GM13977 (cell line): Measurements from ENCODE around the gene PPY.
A peak's percentile ranks its signal among the peaks of the same experiment; 100 is the strongest.
"Not testable (repeated sequence)": the region's sequence is repeated elsewhere in the genome, so short reads cannot be mapped to it uniquely, and the experiment has no call there.

Experiments
- DNase-seq: peaks from one replicate; pipeline ENCODE4 v3.0.0; 2012; ENCODE audit warnings: low spot score
- in situ Hi-C: fragments of 300-500 bp; cut with MboI; formaldehyde crosslinking; loops from one replicate; pipeline ENCODE4 v1.12.0; 2022; ENCODE audit warnings: low sequenced_read_pairs, low pct_unique_long_range_greater_than_20kb, mixed read lengths, inconsistent platforms; ENCODE audit not compliant: unreplicated experiment
- TF ChIP-seq, protein P1 (sequence below): IDR thresholded peaks from 2 replicates; pipeline ENCODE4 v1.5.1; 2012; ENCODE audit warnings: mild to moderate bottlenecking, control low read depth; ENCODE audit not compliant: insufficient read depth; ENCODE audit errors: extremely low read depth, missing control alignments

Gene PPY

DNA sequence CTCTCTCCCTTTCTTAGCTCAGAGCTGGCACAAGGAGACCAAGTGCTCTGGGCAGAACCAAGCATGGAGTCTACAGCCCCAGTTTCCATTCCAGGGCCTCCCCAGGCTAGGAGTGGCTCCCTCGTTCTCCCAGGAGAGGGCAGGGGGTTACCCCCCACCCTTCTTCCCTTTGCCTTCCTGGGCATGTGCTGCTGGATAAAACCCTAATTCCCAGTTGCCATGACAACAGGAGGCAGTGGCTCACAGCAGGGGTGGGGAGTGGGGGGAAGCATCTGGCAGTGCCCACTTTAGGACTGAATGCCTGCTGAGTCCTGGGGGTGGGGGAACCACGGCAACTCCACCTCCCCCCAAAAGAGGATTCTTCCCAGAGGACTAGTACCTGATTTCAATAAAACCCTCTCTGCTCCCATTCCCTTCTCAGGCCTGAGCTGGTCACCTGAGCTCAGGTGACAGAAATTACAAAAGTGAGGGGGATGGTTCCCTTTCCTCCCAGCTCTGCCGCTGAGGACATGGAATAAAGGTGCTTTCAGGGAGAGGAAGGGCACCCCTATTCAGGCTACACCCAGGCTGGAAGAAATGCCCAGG, 36.8 kb downstream of the PPY start:
- in situ Hi-C loops: no loop called here
- TF ChIP-seq, protein P1, sequence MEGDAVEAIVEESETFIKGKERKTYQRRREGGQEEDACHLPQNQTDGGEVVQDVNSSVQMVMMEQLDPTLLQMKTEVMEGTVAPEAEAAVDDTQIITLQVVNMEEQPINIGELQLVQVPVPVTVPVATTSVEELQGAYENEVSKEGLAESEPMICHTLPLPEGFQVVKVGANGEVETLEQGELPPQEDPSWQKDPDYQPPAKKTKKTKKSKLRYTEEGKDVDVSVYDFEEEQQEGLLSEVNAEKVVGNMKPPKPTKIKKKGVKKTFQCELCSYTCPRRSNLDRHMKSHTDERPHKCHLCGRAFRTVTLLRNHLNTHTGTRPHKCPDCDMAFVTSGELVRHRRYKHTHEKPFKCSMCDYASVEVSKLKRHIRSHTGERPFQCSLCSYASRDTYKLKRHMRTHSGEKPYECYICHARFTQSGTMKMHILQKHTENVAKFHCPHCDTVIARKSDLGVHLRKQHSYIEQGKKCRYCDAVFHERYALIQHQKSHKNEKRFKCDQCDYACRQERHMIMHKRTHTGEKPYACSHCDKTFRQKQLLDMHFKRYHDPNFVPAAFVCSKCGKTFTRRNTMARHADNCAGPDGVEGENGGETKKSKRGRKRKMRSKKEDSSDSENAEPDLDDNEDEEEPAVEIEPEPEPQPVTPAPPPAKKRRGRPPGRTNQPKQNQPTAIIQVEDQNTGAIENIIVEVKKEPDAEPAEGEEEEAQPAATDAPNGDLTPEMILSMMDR: no peak
- DNase-seq: no peak

DNA sequence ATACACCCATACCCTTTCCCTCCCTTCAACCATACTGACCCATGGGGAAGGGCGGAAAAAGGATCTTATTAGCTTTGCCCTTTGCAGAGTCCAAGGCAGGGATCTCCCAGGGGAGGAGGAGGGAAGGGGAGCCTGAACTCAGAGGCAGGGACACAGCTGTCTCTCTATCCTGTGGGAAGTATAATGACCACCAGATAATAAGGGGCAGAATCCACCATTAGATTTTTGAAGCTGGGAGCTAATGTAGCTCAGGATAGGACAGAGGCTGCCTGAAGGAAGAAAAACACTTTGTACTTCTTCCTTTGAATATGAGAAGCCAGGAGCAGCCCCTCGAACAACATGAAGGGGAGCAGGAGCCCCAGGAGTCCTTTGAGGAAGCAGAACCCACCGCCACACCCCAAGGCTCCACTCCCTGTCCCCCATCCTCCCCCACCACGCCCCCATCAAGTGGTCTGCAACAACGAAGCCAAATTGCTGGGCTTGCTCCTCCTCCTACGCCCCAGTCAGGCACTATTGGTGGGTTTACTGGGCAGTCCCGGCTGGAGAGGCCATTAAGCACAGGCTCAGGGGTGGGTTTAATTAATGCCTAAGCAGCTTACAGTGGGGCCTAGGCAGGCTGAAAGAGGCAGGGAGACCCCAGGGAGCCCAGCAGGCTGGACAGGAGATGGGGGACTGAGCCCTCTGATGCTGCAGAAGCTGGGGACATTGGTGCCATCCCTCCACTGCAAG, 40.3 kb downstream of the PPY start:
- no peak for DNase-seq
- in situ Hi-C loops: no loop called here

DNA sequence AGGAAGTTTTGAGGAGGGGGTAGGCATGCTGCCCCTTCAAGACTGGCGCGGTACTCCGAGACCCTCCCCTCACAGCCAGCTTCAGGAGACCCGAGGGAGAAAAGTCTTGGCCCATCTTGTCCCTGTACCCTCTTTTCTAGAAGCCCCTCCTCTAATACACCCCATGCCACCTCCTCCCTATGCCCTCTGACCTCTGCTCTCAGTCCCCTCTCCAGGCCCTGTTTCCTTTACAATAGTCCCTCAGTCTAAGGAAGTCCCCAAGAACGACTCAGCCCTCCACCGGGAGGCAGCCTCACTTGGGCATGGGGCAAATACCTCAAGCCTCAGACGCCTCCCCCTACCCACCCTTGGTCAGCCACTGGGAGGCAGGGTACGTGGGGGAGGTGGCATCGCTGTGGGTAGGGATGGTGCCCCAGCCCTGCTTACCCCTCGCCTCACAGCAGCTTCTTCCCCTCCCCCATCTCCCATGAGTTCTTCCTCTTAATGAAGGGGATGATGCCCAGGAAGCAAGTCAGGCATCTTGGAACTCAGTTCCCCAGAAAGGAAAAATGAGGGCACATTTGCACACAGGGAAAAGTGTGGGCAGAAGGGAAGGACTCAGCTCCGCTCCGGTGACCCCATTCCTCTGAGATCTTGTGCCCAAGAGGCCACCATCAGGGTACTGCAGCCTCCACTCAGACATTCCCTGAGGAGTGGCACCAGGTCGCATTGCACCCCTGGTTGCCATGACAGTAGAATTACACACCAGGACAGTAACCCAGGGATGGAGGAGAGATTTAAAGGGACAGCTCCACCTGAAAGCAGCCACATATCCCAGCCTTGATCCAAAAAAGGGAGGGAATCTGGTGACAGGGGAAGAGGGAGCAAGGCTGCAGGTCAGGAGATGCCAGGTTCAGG, 41.2 kb downstream of the PPY start:
- no peak for DNase-seq
- in situ Hi-C loops: no loop called here

More for the DNA sequence above, 40.3 kb downstream of the PPY start:
- TF ChIP-seq, protein P1: no peak

DNA sequence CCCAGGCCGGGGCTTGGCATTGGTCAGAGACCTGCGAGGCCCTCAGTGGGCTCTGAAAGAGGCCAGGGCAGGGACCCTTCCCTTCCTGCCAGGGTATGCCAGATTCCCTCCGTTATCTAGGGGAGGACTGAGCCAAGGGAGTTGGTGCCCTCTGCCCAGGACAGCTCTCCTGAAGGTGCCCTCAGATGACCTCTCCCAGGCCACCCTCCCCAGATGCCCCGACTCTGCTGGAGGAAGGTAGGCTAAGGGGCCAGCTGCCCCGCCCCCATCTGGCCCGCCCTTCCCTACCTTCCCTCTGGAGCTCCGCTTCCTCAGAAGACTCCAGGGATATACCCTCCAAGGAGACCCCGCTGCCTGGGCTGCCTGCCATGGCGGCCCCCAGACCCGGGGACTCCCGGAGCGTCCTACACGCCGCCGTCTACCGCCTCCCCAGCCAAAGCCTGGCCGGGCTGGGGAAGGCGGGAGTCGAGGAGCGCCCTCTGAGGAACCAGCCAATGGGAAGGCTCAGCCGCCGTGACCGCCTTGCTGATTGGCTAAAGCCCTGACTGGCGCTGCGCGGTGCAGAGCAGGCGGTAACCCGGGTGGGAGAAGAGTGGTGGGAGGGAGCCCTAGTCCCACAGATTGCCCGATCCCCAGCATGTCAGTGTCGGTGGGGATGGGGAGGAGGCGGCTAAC, 42.0 kb downstream of the PPY start:
- TF ChIP-seq, protein P1: no peak
- in situ Hi-C loops: no loop called here
- peak; percentile 90 for DNase-seq

More for the DNA sequence above, 41.2 kb downstream of the PPY start:
- TF ChIP-seq, protein P1: no peak

DNA sequence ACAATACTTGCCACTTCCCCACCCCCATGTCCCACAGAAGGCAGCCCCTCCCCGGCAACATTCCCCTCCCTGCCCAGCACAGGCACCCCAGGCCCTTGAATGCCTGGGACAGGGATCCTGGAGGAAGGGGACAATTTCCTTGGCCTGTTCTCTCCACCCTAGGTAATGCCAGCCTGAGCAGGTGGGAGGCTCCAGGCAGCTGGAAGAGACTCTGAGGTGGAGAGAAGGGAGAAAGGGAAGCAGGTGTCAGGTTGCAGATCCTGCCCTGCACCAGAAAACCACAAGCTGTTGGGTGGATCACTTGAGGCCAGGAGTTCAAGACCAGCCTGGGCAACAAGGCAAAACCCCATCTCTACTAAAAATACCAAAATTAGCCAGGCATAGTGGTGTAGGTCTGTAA, 43.8 kb downstream of the PPY start:
- no peak for DNase-seq
- TF ChIP-seq, protein P1: no peak
- in situ Hi-C loops: no loop called here

DNA sequence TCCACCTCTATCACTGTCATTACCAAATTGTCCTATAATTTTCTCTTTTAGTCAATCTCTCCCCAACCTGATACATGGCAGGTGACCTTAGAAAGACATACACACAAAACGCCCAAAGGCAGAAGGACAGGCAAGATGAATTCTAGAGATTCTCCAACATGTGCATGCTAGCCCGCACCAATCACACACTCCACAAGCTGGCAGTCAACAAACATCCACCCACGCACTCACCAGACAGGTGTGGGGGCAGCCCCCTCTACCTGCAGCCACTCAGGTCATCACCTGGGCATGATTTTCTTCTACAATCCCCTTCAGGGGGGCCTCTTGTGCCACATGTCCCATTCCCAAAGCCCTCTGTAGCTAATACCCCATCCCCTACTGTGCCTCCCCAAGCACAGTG, 44.4 kb downstream of the PPY start:
- no peak for DNase-seq
- in situ Hi-C loops: no loop called here
- TF ChIP-seq, protein P1: no peak

DNA sequence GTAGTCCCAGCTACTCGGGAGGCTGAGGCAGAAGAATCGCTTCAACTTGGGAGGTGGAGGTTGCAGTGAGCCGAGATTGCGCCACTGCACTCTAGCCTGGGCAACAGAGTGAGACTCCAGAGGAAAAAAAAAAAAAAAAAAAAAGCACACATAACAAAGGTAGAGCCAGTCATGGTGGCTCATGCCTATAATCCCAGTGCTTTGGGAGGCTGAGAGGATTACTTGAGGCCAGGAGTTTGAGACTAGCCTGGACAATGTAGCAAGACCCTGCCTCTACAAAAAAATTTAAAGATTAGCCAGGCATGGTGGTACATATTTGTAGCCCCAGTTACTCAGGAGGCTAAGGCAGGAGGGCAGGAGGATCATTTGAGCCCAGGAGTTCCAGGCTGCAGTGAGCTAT, 47.8 kb downstream of the PPY start:
- DNase-seq, in situ Hi-C loops: not testable (repeated sequence)
